ENCODE data around the gene SH3PXD2A.
"Not testable (repeated sequence)": the region's sequence is repeated elsewhere in the genome, so short reads cannot be mapped to it uniquely, and the experiment has no call there.

- TF ChIP-seq EZH2 (IDR thresholded peaks at IDR 0.05; ENCODE audit: borderline replicate concordance, control insufficient read depth, low read depth, low read length); STAT3 (IDR thresholded peaks at IDR 0.05; ENCODE audit: low read depth, low read length); JUND (IDR thresholded peaks at IDR 0.05; ENCODE audit: low read depth, low read length); POLR2A (IDR thresholded peaks at IDR 0.05; ENCODE audit: low read depth, low read length): not testable (repeated sequence)
Observed at GRCh38 chr10:103813312-103813711, 42.1 kb downstream of the SH3PXD2A start.

Data from GM12878 (cell line).